Measurements from ENCODE around the gene TMEM175. TPM values are rescaled to one million over a fixed set of nuclear protein-coding genes. Genes with fewer than 3 reads are reported as not detected.

TMEM175 gene
- total and polyA plus RNA-seq, 2 of the 8 experiments (the other 6 are each of a cell fraction or from before 2014, with no cell fraction given), result 4.9 to 20.7 TPM

DNA sequence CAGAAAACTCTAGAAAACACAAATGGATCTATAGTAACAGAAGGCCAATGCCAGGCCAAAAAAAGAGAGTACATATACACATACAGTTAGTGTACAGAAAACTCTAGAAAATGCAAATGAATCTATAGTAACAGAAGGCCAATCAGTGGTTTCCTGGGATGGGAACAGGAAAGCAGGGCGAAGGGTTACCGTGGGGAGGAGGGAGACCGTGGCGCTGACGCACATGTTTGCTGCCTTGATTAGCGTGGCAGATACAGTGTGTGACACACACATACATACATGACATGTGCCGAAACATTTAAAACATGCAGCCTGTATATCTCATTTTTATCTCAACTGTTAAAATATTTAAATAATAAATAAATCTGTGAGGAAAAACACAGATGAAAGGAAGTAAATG lies 14.8 kb upstream of the TMEM175 start (continued):
- TF ChIP-seq NANOG (IDR thresholded peaks at IDR 0.05; ENCODE audit: insufficient read depth, low read depth, low read length, poor library complexity, severe bottlenecking), result no peak
